Ascending aorta (tissue), 2 donors: ENCODE measurements around the gene UNC13A. TPM values are rescaled to one million over a fixed set of nuclear protein-coding genes. Genes with fewer than 3 reads are reported as not detected.

Source experiments
- DNase-seq, 2 donors: peaks; one replicate each; pipeline ENCODE4 v3.0.0-alpha.2; 2019; ENCODE audit warnings: low spot score in 2 of 2
- H3K27ac ChIP-seq, 2 donors: fragments of 200-600 bp; sonication (generic); one replicate each; pipeline ENCODE4 v1.5.1; 2016 to 2017; ENCODE audit warnings: mild to moderate bottlenecking in 1 of 2
- H3K27me3 ChIP-seq: fragments of 200-600 bp; sonication (generic); one replicate; pipeline ENCODE4 v1.5.1; 2017
- H3K36me3 ChIP-seq, 2 donors: fragments of 200-600 bp; sonication (generic); one replicate each; pipeline ENCODE4 v1.5.1; 2016
- H3K4me1 ChIP-seq, 2 donors: fragments of 200-600 bp; sonication (generic); one replicate each; pipeline ENCODE4 v1.5.1; 2016 to 2017; ENCODE audit warnings: mild to moderate bottlenecking in 1 of 2
- H3K4me3 ChIP-seq, 2 donors: fragments of 200-600 bp; sonication (generic); one replicate each; pipeline ENCODE4 v1.5.1; 2016 to 2017; ENCODE audit warnings: mild to moderate bottlenecking in 1 of 2
- H3K9me3 ChIP-seq, 2 donors: fragments of 200-600 bp; sonication (generic); one replicate each; pipeline ENCODE4 v1.5.1; 2016
- intact Hi-C: fragments of 100-400 bp; cut with DNase I; formaldehyde crosslinking; loops from one replicate; pipeline ENCODE4 v1.15.1; 2023
- total RNA-seq: library from RNA; depleted of rRNA; stranded (reverse); fragments of >200 nt; gene quantifications from one replicate; pipeline ENCODE4 v1.1.0, GENCODE V29; 2016
- TF ChIP-seq, protein P1 (sequence below), 3 experiments: fragments of 200-600 bp in 2 of 3; fragments of 450-650 bp in 1 of 3; sonication (generic) in 2 of 3; IDR thresholded peaks; one replicate each; pipeline ENCODE4 v1.5.1; 2016 to 2019; ENCODE audit warnings: antibody characterized with exemption in 3 of 3, mild to moderate bottlenecking in 1 of 3, moderate library complexity in 1 of 3

The UNC13A gene
- total RNA-seq, 1 donor from 2014 or later: 2.2 TPM

DNA sequence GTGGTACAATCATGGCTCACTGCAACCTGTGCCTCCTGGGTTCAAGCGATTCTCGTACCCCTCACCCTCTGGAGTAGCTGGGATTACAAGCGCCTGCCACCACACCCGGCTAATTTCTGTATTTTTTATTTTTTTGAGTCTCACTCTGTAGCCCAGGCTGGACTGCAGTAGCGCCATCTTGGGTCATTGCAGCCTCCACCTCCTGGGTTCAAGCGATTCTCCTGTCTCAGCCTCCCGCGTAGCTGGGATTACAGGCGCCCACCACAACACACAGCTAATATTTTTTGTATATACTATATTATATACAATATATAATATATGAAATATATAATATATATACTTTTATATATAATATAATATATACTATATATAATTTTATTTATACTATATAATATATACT is 80.2 kb downstream of the UNC13A start:
- H3K27ac ChIP-seq: no peak overlapping the region
- H3K36me3 ChIP-seq: no peaks in the 10 kb centered on the region
- no peaks in the 10 kb centered on the region for H3K27me3 ChIP-seq
- intact Hi-C loops: loop anchor here (2.0 to 5.0 kb wide), 3 partner anchors 64 to 159 kb away; partner anchors contain the start of gene UNC13A
- H3K4me3 ChIP-seq: no peak overlapping the region
- no peaks in the 10 kb centered on the region for H3K9me3 ChIP-seq
- DNase-seq: no peak
- TF ChIP-seq, protein P1, sequence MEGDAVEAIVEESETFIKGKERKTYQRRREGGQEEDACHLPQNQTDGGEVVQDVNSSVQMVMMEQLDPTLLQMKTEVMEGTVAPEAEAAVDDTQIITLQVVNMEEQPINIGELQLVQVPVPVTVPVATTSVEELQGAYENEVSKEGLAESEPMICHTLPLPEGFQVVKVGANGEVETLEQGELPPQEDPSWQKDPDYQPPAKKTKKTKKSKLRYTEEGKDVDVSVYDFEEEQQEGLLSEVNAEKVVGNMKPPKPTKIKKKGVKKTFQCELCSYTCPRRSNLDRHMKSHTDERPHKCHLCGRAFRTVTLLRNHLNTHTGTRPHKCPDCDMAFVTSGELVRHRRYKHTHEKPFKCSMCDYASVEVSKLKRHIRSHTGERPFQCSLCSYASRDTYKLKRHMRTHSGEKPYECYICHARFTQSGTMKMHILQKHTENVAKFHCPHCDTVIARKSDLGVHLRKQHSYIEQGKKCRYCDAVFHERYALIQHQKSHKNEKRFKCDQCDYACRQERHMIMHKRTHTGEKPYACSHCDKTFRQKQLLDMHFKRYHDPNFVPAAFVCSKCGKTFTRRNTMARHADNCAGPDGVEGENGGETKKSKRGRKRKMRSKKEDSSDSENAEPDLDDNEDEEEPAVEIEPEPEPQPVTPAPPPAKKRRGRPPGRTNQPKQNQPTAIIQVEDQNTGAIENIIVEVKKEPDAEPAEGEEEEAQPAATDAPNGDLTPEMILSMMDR (IDR thresholded peaks at IDR 0.05): no peak
- H3K4me1 ChIP-seq: peaks cover 0 to 3% of the 10 kb centered on the region in 2 donors

DNA sequence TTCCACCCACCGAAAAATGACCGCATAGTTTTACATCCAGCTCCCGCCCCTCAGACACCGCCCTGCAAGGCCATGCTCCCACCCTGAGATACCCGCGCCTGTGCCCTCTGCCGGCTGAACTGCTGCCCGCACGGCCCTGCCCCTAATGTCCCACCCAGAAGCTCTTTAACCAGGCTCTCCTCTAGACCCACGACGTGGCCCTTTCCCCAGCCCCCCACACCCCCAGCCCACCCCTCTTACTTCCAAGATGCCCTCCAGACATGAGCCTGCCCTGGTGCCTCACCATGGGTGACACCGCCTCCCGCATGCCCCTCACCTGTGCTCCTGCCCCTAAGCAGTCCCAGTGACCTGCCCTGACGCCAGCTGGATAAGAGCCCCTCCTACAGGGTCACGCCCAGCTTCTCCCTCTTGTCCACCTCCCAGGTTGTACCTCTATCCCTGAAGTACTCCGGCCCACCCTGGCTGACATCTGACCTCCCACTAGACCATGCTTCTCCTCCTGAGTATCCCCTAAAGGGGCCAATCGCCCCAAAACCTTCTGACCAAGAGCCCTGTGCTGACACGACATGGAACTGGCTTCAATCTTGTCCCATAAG is 81.5 kb downstream of the UNC13A start:
- Histone ChIP-seq H3K27ac (no peak overlapping the region), H3K4me3 (peak overlapping the region; percentile 40 to 59), H3K27me3 (no peaks in the 10 kb centered on the region), H3K4me1 (peaks cover 0 to 3% of the 10 kb centered on the region in 2 donors), H3K9me3 (no peaks in the 10 kb centered on the region), H3K36me3 (no peaks in the 10 kb centered on the region)
- no peak for DNase-seq
- intact Hi-C loops: loop anchor here (2.0 to 5.0 kb wide), 3 partner anchors 66 to 160 kb away; partner anchors contain the start of gene UNC13A
- TF ChIP-seq, protein P1 (IDR thresholded peaks at IDR 0.05): no peak

DNA sequence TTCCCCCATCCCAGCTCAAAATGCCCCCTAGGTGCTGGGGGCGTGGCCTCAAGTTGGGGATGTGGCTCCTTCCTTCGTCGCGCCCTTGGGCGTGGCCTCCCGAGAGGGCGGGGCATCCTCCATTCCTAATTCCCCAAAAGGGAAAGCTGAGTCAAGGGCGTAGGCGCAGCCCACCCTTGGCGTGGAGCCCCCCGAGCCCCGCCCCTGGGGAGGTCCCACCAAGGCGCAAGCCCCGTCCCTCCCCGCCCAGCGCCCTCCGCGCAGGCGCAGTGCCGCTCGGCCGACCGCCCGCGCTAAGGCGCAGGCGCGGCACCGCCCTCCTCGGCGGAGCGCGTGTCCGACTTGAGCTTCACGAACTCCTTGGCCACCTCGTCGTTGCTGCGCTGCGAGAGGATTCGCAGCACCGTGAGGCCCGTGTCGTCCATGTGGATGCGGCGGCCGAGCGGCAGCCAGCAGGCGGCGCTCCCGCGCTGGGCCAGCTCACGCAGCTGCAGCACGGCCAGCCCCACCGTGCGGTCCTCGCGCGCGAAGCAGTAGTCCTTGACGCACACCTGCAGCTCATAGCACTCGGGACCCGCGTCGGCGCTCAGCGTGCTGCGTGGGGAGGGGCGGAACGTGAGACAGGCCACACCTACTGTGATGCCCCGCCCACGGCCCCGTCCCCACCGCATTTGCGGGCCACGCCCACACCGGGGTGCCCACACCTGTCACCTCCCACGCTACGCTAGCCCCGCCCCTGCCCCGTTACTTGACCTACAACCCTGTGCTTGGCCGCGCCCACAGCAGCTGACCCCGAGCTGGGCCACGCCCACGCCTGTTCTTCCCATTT is 82.2 kb downstream of the UNC13A start:
- Histone ChIP-seq H3K9me3 (no peaks in the 10 kb centered on the region), H3K4me3 (peak overlapping the region; percentile 40 to 59), H3K36me3 (no peaks in the 10 kb centered on the region), H3K27ac (peak overlapping the region in 1 of 2 donors; percentile 14), H3K27me3 (no peaks in the 10 kb centered on the region), H3K4me1 (peaks cover 0 to 3% of the 10 kb centered on the region in 2 donors)
- TF ChIP-seq, protein P1 (IDR thresholded peaks at IDR 0.05): peak; percentile 60 to 80 (median 69)
- peak; percentile 29 to 81 for DNase-seq
- intact Hi-C loops: loop anchor here (2.0 to 5.0 kb wide), 3 partner anchors 66 to 161 kb away; partner anchors contain the start of gene UNC13A

DNA sequence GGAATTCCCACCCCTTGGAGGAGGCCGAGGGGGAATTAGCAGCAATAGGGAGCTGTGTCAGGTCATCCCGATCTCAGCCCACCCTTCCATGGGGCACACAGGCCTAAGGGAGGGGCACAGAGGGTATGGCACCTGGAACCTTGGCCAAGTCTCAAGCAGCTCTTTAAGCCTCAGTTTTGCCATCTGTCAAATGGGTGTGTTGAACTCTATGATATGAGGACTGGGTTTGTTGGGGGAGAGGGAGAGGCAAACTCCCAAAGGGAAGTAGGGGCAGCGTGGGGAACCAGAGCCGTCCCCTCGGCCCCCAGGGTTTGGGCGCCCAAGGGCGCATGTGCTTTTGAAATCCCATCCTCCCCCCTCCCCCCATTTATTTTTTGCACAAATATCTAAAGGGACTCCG is 83.0 kb downstream of the UNC13A start:
- no peaks in the 10 kb centered on the region for H3K27me3 ChIP-seq
- intact Hi-C loops: loop anchor here (5.0 kb wide), 2 partner anchors 67 to 82 kb away; partner anchors contain the start of gene UNC13A
- TF ChIP-seq, protein P1 (IDR thresholded peaks at IDR 0.05): no peak
- H3K4me1 ChIP-seq: peaks cover 0 to 3% of the 10 kb centered on the region in 2 donors
- no peaks in the 10 kb centered on the region for H3K36me3 ChIP-seq
- H3K9me3 ChIP-seq: no peaks in the 10 kb centered on the region
- no peak overlapping the region for H3K27ac ChIP-seq
- DNase-seq: no peak
- peak overlapping the region in 1 of 2 donors; percentile 40 for H3K4me3 ChIP-seq

DNA sequence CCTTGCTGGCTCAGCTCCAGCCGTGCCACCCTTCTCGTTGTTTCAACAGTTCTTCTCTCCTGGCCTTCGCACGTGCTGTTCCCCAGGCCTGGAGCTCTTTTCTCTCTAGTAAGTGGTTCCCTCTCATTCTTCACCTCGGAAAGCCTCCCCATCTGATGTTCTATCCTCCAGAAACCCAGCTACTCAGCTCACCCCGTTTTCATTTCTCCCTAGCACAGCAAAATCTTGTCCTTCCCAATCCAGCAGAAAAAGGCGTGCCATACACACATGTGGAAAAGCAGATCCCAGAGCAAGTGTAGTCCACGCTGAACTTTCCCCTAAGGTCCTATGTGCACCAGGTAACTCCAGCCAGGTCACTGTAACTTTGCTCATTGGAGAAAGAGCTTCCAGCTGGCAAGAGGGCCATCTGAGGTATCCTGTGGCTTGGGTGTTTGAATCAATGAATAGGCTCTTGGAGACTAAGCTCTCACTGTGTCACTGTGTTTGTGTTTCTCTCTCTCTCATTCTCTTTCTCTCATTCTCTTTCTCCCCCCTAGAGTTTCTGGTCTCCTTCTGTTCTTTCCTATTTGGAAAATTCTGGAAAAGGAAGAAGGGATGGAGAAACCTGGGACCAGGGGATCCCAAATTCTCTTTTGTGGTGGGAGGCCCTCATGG is 83.7 kb downstream of the UNC13A start:
- H3K36me3 ChIP-seq: no peaks in the 10 kb centered on the region
- H3K9me3 ChIP-seq: no peaks in the 10 kb centered on the region
- H3K27me3 ChIP-seq: no peaks in the 10 kb centered on the region
- no peak for DNase-seq
- peaks cover 0 to 3% of the 10 kb centered on the region in 2 donors for H3K4me1 ChIP-seq
- TF ChIP-seq, protein P1 (IDR thresholded peaks at IDR 0.05): no peak
- H3K27ac ChIP-seq: no peak overlapping the region
- H3K4me3 ChIP-seq: no peak overlapping the region
- intact Hi-C loops: loop anchor here (5.0 kb wide), 2 partner anchors 68 to 83 kb away; partner anchors contain the start of gene UNC13A
